Measurements from ENCODE around the gene ARNT2.
A peak's percentile ranks its signal among the peaks of the same experiment; 100 is the strongest.

Gene ARNT2

GRCh38 chr15:80556694-80557367 is 152.6 kb downstream of the ARNT2 start:
- no peak for DNase-seq (ENCODE audit: low read depth in 3 of 3)

- DNase-seq (ENCODE audit: low read depth in 3 of 3) = no peak
These were observed 153.5 kb downstream of the ARNT2 start for GRCh38 chr15:80557441-80558234.

- no peak for DNase-seq (ENCODE audit: low read depth in 3 of 3)
These were observed 154.6 kb downstream of the ARNT2 start for GRCh38 chr15:80558631-80559319.

GRCh38 chr15:80559320-80559693 is 155.1 kb downstream of the ARNT2 start:
- no peak for DNase-seq (ENCODE audit: low read depth in 3 of 3)

DNA sequence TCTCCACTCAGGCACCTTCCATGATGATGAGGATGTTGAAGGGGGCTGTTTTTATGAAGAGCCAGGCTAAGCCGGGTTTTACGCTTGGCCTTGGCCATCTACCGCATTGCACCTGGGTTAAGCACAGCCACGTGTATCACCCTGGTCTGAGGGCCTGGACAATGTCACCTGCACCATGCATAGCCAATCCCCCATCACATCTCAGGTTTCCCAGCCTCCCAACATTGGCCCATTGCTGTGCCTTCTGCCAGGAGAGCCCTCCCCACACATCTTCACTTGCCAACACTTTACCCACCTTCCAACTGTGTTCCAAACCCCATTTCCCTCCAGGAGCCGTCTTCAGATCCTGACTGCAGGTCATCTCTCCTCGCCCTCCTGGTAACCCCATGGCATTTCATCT is 155.6 kb downstream of the ARNT2 start:
- no peak for DNase-seq (ENCODE audit: low read depth in 3 of 3)

DNA sequence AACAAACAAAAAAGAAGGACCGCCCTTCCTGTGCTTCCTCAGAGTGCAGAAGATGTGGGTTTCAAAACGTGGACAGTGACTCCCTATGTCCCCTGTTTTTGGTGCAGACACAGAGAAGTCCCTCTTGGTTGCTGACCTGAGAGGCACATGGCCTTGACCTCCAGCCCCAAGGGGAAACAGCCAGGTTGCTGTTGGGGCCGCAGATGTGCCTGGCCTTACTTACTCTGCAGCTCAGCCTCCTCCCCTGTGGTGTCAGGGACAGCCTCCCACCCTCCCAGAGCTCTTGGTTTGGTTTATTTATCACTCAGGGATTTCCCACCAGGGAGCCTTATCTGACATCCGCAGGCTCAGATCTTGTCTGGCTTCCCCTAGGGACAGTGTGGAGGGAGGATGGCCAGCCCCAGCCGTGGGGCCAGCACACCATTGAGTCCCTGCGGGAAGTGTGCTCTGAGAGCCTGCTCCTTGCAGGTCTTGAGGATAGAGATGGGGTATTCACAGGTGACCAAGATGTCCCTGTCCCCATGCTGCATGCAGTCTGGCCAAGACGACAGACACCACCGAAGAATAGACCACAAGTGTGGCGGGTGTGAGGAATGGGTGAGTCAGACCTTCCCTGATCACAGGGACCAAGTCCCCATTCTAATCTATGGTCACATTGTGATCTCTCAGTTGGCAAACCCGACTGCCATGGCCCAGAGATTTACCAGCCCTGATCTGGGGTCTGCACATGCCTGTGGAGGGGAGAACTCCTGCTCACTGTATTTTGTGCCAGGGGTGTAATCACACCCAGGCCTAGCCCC is 156.6 kb downstream of the ARNT2 start:
- DNase-seq (ENCODE audit: low read depth in 3 of 3) = no peak

GRCh38 chr15:80561500-80561899 is 157.3 kb downstream of the ARNT2 start:
- no peak for DNase-seq (ENCODE audit: low read depth in 3 of 3)

DNA sequence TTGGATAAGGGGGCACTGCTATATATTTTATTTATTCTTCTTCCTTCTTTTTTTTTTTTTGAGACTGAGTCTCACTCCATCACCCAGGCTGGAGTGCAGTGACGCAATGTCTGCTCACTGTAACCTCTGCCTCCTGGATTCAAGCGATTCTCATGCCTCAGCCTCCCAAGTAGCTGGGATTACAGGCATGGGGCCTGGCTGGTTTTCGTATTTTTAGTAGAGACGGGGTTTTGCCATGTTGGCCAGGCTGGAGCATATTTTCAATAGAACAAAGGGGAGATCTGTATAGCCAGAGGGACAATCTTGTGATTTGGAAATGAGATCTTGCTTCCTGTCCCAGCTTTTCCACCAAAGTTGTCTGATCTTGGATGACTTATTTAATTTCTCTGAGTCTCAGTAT is 157.9 kb downstream of the ARNT2 start:
- no peak for DNase-seq (ENCODE audit: low read depth in 3 of 3)

GRCh38 chr15:80562846-80563245 is 158.7 kb downstream of the ARNT2 start:
- no peak for DNase-seq (ENCODE audit: low read depth in 3 of 3)

DNA sequence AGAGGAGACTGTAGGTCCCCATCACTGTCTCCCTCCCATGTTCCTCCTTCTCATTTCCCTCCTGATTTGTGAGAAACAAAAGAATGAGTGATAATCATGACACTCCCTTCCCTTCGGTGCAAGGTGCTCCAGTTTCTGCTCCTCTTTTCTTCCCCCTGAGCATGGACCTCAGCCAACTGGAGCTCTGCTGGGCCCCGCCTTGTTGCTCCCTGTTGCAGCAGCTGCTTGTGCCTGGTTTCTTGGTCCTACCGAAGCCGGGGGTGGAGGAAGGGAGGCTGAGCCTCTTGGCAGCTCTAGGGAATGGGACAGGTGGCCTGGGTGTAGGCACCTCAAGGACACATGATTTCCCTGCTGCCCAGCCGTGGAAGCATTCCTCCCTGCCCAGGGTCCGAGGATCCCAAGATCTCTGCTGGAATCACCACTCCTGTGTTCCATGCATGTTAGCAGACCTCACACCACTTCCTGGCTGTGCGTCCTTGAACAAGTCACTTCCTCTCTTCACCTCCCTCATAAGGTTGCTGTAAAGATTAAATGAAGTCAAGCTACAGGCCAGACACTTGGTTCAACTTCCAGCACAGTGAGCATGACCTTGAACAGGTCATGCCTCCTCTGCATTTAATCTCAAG is 159.3 kb downstream of the ARNT2 start:
- DNase-seq (ENCODE audit: low read depth in 3 of 3) = no peak

GRCh38 chr15:80564056-80564455 is 159.9 kb downstream of the ARNT2 start:
- no peak for DNase-seq (ENCODE audit: low read depth in 3 of 3)

DNA sequence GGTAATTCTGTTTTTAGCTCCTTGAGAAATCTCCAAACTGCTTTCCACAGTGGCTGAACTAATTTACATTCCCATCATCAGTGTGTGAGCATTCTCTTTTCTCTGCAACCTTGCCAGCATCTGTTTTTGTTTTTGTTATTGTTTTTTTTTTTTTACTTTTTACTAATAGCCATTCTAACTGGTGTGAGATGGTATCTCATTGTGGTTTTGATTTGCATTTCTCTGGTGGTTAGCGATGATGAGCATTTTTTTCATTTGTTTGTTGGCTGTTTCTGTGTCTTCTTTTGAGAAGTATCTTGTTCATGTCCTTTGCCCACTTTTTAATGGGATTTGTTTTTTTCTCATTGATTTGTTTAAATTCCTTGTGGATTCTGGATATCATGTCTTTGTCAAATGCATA is 161.2 kb downstream of the ARNT2 start:
- DNase-seq (ENCODE audit: low read depth in 3 of 3) = no peak

DNA sequence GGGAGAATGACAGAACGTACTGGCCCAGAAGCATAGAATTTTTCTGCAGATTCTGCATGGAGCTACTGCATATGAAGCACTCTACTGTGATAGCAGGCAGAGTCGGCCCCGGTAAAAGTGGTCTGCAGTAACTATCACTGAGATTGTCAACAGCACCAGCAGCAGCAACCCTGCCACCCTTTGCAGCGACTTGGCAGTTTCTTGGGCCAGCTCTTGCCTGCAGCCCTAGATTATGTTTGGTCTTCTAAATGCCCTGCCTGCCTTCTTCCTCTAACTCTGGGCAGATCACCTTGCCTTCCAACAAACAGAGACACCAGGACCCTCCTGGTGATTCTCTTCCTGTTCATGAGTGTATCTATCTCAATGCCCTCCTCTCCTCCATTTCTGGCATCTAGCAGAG is 161.8 kb downstream of the ARNT2 start:
- DNase-seq (ENCODE audit: low read depth in 3 of 3) = no peak

- peak in 1 of 3 donors; percentile 6 for DNase-seq (ENCODE audit: low read depth in 3 of 3)
These were observed 163.6 kb downstream of the ARNT2 start for GRCh38 chr15:80567721-80568157.

DNA sequence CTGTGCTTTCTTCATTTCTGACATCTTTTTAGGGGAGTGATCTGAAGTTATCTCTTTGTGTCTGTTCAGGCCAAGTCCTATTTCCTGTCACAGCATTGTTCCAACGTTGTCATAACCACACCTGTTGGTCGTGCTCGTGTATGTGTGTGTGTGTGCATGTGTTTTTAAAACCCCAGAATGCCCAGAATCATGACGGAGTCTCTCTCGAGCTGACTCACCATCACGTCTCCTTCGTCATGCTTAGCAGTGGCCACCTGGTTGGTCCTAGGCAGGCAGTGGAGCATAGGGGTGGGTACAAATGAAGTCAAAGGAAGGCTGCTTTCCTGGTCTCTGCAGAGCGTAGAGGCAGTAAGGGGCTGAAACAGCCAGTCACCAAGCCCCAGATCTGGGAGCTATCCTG is 164.1 kb downstream of the ARNT2 start:
- DNase-seq (ENCODE audit: low read depth in 3 of 3) = no peak

DNA sequence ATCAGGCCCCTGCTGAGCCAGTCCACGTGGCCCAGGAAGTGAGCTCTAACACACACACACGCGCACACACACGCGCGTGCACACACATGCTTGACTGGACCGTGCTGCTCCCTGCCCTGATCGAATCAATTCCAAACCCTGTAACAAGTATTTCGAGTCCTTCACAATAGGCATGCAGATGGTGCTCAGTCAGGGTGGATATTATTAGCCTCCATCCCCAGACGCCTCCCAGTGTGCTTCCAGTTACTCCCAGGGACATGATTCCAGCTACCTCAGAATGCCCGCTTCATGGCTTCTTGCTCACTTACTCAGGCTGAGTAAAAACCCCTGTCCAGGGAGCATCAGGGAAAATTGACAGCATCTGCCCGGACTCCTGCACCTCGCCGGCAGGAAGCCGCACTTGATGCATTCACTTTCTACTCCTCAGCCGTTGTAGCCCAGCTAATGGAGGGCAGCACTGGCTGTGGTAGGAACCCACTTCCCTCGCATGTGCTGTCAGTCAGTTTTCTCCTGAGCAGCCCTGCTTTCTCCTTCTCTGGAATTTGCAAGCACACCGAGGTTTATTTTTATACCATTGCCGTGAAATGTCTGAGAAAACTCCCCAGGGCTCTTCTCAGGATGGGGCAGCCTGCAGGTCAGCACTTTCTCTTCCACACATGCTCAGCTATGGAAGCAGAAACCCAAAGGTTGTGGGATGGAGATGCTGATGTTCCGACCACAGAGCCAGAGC is 164.9 kb downstream of the ARNT2 start:
- no peak for DNase-seq (ENCODE audit: low read depth in 3 of 3)

DNA sequence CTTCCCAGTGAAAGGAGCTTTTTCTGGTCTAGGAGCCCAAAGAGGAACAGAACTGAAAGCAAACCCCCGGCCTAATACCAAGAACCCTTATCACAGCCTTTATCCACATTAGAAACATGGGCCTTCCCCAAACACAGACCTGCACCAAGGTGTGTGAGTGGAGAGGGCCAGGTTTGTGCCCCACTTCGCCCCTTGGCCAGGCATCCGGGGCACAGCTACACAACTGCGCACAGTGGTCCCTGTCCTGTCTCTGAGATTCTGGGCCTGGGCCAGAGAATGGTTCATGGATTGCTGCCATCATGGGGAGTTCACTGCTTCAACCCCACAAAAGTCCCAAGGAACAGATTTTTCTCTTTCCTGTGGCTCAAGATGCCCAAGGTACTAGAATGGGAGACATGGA is 165.5 kb downstream of the ARNT2 start:
- no peak for DNase-seq (ENCODE audit: low read depth in 3 of 3)

DNA sequence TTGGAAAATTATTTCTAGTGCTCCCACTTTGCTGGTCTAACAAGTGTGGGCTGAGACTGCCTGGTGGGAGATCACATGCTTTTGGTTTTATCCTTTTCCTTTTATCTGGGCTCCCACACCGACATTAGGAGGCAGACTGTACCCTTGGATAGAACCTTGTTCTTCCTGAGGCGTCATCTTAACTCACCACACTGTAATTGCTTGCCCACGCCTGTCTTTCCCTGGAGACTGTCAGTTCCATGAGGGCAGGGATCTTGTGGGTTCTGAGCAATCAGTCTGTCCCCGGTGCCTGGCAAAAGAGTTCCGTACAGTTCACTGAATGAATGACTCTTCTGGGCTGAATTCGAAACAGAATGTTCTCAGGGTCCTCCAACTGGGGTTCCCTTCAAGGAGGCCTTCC is 166.4 kb downstream of the ARNT2 start:
- no peak for DNase-seq (ENCODE audit: low read depth in 3 of 3)

DNA sequence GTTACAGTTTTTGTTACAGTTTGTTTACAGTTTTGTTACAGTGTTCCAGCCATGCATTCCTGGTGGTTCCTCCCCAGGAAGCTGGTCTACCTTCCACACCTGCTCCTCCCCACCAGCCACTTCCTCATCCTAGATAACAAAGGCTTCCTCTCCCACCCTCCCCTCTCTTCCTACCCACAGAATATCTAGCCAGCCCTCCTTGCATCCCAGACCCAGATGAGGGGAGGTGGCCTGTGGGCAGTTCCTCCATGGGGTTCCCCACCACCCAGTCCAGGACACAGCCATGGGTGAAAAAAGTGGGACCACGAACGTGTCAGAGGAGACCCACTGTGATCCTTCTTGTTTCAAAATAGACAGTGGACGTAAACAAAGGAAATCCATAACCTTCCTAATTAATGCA is 168.2 kb downstream of the ARNT2 start:
- DNase-seq (ENCODE audit: low read depth in 3 of 3) = no peak

DNA sequence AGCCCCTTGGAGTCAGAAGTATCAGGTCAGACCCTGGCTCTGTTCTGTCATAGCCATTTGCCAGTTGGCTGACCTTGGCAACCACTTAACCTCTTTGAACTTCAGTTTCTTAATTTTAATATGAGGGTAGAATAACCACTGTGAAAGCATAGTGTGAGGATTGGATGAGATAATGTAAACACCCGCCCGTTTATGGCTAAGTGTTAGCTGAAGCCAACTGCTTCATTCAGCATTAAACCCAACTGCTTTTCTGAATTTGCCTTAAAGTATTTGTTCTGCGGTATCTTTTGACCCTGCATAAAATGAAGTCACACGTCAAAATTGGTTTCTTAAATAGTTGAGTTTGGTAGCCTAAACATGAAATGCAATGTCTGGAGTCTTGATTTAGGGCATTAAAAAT is 169.4 kb downstream of the ARNT2 start:
- no peak for DNase-seq (ENCODE audit: low read depth in 3 of 3)

DNA sequence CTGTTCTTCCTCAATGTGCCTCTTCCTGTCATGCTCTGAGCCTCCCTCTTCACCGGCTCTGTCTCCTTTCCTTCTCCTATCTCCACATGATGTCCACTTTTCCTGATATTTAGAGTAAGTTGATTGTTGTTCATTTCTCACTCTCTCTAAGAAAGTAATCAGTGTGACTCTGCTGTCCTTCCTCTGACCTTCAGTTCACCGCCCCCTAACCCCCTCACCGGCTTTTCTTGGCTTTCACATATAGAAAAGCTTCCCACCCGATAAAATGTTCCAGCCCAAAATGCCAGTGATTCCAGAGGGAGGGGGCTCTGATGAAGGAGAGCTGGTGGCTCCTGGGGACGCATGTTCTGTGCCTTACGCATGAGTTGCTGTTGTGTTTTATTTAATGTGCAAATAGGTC is 170.4 kb downstream of the ARNT2 start:
- DNase-seq (ENCODE audit: low read depth in 3 of 3) = no peak
